NCI-H82 (cell line): ENCODE measurements around the gene RASA4B.
"Not testable (repeated sequence)": the region's sequence is repeated elsewhere in the genome, so short reads cannot be mapped to it uniquely, and the experiment has no call there.

Experiments used
- DNase-seq: peaks from one replicate; lab custom pipeline; 2025; lab: John Stamatoyannopoulos, UW

Gene RASA4B

DNA sequence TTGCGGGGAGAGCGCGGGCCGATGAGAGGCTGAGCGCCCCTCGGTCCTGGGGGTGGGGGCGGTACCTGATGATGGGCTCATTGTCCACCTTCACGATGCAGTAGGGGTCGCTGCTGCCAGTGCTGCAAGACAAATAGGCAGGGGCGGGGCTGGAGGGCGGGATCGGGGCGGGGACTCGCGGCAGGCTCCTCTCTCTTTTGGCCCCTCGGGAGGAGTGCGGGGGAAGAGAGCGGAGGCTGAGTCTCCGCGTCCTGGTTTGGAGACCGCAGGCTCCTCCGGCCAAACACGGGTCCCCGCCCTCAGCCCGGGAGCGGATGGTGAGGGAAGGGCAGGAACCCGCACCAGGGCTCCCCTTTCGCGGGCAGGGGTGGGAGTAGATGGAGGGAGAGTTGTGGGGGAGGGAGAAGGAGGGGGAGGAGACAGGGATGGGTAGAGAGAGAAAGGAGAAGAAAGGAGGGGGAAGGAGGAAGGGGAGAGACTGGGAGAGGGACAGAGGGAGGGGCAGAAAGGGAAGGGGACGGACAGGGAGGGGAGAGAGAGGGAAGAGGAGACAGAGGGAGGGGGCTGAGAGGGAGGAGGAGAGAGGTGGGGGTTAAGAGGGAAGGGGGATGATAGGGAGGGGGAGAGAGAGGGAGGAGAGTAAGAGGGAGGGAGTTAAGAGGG lies 5.6 kb downstream of the RASA4B start:
- not testable (repeated sequence) for DNase-seq

DNA sequence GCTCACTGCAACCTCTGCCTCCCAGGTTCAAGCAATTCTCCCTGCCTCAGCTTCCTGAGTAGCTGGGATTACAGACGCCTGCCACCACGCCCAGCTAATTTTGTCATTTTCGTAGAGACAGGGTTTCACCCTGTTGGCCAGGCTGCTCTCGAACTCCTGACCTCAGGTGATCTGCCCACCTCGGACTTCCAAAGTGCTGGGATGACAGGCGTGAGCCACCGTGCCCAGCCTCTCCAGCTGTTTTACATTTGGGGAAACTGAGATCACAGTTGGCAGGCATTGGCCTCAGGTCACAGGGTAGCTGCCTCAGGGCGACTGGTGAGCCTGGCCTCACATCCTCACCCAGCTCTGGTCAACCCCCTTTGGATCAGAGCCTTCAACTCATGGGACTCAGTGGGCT lies 7.0 kb downstream of the RASA4B start:
- not testable (repeated sequence) for DNase-seq

DNA sequence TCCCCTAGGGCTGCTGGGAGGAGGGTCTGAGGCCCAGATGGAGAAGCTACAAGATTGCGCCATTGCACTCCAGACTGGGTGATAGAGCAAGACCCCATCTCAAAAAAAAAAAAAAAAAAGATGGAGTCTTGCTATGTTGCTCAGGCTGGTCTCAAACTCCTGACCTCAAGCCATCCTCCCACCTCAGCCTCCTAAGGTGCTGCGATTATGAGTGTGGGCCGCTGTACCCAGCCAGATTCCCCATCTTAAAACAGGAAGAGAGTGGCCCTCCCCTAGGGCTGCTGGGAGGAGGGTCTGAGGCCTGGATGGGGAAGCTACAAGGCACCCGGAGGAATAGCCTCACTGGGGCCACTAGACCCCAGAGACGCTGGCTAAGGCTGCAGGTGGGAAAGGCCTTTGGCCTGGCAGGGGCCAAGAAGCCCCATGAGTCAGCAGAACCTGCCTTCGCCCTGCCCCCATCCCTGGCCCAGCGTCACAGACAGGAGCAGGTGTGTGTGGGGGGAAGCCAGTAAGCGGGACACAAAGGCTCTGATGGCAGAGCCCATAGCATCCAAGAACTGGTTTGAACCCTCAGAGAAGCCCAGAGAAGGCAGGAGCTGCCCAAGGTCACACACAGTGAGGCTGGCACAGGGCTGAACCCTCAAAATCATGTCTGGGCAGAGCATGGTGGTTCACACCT lies 10.0 kb downstream of the RASA4B start:
- DNase-seq: not testable (repeated sequence)

DNA sequence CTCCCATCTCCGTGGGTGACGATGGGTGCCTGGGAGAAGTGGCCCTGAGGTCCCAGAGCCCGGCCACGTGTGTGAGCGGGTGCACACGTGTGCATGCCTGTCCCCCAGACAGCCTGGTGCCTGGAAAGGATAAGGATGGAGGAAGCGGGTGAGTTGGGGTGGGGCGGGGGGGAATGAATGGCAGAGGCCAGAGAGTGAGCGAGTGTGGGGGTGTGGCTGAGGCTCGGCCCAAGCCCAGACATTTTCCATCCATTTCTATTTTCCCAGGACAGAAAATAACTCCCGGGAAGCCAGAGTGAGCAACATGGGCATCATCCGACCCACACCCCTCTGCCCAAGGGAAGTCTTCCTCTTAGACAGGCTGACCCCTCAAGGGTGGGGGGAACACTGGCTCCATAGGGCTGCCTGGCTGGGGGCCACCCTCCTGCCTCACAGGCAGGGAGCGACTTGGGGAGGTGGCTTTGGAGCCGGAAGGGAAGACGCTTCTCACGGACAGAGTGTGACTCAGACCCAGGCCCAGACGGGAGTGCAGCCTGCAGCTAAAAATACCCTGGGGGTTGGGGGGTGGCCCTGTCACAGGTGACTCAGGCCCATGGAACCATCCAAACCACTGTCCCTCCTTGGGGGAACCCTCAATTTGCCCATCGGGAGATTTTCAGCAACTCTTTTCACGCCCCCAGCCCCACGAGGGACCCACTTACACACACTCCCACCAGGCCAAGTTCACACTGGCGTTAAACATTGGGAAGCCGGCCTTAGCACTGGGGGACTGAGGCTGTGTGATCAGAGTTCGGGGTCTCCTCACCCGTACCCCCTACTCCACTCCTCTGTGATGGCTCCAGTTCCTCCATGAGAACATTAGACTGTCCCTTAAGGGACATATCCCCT lies 12.0 kb downstream of the RASA4B start:
- not testable (repeated sequence) for DNase-seq

DNA sequence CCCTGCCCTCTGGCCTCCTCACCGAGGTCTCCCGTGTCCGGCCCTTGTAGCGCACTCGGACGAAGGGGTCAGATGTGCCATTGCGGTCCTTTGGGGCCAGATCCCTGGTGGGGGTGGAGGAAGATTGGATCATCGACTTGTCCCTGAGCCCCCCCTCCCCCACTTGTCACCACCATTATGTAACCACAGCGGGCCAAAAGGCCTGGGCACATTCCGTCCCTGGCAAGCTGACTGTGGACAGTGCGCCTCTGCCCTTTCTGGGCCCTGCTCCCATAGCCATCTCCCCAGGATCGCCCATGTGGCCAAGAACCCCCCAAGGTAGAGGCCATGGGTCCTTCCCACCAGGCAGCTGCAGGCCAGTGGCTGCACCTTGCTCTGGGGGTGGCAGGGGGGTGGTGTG lies 14.4 kb downstream of the RASA4B start:
- not testable (repeated sequence) for DNase-seq

DNA sequence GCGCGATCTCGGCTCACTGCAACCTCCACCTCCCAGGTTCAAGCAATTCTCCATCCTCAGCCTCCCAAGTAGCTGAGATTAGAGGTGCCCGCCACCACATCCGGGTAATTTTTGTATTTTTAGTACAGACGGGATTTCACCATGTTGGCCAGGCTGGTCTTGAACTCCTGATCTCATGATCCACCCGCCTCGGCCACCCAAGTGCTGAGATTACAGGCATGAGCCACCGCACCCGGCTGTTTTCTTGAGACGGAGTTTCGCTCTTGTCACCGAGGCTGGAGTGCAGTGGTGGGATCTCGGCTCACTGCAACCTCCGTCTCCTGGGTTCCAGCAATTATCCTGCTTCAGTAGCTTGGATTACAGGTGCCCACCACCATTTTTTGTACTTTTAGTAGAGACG lies 19.3 kb downstream of the RASA4B start:
- DNase-seq: not testable (repeated sequence)

DNA sequence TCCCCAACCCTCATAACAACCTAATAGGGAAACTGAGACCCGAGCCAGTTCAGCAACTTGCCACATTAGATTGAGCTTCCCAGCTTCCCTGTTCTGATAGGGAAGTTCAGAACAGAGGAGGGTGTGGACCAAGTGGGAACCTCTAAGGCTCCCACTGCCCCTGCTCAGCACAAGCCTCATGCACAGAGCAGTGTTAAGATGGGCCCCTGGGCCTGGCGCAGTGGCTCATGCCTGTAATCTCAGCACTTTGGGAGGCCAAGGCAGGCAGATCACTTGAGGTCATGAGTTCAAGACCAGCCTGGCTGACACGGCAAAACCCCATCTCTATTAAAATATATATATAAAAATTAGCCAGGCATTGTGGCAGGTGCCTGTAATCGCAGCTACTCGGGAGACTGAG lies 20.3 kb downstream of the RASA4B start:
- not testable (repeated sequence) for DNase-seq

DNA sequence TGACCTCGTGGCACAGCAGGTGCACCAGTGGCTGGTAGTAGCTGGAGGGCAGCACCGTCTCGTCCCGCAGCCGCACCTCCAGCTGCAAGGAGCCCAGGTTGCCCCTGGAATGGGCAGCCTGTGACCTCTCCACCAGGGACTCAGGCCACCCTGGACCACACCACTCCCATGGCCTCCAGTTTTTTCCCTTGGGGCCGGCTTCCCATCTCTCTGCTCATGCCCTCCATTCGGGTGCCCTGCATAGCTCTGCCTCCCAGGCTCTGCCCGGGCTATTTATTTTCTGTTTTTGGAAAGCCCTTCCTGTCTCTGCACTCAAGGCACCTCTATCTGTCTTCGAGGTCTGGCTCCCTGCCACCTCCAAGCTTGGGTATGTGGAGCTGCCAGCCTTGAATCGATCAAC lies 20.7 kb downstream of the RASA4B start:
- not testable (repeated sequence) for DNase-seq

DNA sequence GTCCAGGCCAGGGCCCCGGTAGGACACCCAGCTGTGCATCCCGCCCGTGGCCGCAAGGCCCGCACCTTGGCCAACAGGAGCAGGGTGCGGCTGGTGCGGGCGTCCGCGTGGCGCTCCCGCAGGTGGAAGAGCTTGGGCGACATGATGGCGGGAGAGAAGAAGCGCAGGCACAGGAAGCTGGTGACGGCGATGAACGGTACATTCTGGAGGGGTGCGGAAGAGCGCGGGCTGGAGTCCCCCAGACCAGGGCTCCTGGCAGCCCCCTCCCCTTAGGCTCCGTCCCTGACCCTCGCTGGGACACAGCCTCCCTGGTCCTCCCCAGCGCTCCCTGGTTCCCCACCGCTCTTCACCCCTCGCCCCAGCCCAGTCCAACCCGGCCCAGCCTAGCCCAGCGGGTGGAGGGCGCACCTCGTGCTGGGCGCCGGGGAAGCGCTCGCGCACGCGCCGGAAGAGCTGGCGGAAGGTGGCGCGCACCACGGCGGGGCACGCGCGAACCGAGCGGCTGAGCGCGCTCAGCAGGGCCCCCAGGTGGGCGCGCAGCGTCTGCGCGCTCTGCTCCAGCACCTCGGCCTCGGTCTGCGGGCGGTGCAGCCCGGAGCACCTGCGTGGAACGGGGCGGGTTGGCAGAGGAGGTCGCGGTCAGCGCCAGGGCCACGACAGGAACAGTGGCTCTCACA lies 23.0 kb downstream of the RASA4B start:
- not testable (repeated sequence) for DNase-seq

DNA sequence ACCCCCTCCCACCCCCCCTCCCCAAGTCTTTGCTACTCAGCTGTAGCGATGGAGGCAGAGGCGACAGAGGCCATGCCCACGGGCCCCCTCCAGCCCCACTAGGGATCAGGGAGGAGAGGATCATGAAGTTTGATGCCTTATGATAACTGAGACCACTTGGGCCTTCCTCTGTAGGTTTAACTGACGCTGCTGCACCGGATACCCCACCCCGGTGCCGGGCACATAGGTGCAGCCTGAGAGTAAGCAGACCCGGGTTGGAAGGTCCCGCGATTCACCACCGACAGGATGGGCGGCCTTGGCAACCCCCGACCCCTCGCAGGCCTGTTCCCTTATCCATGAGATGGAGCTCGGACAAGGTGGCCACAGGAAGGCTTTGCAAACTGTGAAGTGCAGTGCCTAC lies 23.6 kb downstream of the RASA4B start:
- not testable (repeated sequence) for DNase-seq

DNA sequence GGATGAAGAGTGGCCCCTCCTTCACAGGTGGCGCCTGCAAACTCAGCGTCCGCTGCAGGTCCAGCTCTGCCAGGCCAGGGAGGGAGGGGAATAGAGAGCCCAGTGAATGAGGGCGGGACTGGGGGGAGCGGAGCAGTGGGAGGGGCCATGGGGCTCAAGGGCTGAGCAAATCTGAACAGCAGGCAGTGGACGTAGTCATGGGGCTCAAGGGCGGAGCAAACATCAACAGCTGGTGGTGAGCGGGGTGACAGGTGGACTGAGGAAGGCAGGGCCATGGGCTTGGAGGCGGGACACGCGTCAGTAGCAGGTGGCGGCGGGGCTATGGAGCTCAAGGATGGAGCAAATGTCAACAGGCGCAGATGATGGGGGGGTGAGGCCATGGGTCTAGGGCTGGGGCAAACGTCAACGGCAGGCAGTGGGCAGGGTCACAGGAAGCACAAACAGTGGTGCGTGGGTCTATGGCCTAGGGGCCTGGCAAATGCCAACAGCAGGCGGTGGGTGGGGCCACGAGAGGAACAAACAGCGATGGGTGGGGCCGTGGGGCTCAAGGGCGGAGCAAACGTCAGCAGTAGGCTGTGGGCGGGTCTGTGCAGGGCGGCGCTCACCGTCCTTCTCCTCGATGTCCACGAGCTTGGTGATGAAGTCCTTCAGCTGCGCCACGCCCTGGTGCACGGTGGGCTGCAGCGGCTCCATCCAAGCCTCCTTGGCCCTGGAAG lies 24.2 kb downstream of the RASA4B start:
- not testable (repeated sequence) for DNase-seq

DNA sequence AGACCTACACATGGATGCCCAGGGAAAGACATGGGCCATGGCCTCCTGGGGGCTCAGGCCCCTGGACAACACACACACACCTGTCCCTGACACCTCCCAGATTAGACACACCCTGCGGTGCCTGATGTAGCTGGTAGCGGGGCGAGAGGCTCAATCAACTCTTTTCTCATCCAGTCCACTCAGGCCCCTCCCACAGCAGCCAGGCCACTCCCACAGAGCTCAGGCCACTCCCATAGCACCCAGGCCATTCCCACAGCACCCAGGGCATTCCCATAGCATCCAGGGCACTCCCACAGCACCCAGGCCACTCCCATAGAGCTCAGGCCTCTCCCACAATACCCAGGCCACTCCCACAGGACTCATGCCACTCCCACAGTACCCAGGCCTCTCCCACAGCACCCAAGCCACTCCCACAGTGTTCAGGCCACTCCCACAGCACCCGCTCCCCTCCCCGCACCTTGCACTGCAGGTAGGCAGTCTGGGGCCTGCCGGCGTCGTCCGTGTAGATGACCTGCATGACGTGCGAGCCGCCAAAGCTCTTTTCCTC lies 27.0 kb downstream of the RASA4B start:
- not testable (repeated sequence) for DNase-seq

DNA sequence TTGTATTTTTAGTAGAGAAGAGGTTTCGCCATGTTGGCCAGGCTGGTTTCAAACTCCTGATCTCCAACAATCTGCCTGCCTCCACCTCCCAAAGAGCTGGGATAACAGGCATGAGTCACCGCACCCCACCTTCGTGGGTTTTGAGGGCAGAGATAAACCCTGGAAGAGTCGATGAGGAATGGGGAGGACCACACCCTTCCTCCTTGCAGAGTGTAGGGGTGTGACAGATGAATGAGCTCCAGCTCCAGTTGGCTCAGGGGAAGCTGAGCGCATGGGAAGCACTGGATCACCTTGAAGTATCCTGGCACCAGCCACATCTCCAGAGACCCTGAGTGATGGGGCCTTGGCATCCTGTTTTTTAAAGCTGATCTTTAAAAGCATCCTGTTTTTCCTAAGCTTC lies 33.3 kb downstream of the RASA4B start:
- DNase-seq: not testable (repeated sequence)

DNA sequence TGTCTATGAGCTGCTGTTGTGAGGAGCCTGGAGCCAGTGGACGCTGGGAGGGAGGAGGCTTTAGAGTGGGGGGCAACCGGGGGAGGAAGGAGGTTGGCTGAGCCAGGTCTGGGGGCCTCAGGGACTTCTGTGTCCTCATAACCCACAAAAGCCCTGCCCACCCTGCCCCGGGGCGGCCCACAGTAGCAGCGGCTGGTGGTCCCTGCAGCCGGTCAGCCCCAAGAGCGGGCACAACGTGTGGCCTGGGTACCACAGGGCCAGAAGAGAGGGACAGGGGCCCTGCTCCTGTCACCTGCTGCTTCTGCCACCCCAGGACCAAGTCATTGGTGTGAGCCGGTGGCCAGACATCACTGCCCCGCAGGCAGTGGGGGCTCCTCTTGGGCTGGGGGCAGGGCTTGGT lies 35.6 kb downstream of the RASA4B start:
- DNase-seq: not testable (repeated sequence)

DNA sequence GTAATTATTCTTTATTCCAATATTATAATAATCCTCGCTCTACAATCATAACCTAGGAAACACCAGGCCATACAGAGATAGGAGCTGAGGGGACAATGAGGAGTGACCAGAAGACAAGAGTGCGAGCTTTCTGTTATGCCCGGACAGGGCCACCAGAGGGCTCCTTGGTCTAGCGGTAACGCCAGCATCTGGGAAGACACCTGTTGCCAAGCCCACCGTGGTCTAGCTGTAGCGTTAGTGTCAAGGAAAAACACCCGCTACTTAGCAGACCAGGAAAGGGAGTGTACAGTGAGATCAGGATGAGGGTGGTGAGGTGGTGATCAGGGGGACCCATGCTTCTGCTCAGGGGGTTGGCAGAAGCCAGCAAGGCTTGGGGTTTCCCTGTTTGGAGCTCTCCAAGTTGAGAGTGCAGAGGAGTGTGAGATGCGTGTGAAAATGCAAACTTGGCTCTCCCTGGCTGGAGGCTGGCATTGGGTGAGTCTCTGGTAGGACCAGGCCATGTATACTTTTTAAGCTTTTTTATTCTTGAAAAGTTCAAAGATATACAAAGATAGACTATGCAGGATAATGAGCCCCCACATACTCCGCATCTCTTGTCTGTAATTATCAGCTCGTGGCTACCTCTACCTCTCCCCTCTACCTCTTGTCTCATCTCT lies 37.5 kb downstream of the RASA4B start:
- DNase-seq: not testable (repeated sequence)

DNA sequence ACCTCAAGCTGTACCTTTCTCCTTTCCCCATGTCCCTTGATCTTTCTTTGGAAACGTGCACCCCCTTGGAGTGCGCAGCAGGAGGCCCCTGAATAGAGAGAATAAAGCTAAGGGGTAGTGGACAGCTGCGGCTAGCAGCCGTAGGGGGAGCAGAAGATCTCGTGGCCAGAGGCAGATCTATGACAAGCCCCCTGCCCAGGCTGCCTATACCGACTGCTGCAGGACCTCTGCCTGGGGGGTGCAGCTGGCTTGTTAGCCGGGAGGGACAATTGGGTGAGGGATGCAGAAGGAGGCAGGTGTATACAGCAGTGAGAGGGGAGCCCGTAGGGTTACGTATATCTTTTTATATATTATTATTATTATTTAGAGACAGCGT lies 38.4 kb downstream of the RASA4B start:
- not testable (repeated sequence) for DNase-seq

DNA sequence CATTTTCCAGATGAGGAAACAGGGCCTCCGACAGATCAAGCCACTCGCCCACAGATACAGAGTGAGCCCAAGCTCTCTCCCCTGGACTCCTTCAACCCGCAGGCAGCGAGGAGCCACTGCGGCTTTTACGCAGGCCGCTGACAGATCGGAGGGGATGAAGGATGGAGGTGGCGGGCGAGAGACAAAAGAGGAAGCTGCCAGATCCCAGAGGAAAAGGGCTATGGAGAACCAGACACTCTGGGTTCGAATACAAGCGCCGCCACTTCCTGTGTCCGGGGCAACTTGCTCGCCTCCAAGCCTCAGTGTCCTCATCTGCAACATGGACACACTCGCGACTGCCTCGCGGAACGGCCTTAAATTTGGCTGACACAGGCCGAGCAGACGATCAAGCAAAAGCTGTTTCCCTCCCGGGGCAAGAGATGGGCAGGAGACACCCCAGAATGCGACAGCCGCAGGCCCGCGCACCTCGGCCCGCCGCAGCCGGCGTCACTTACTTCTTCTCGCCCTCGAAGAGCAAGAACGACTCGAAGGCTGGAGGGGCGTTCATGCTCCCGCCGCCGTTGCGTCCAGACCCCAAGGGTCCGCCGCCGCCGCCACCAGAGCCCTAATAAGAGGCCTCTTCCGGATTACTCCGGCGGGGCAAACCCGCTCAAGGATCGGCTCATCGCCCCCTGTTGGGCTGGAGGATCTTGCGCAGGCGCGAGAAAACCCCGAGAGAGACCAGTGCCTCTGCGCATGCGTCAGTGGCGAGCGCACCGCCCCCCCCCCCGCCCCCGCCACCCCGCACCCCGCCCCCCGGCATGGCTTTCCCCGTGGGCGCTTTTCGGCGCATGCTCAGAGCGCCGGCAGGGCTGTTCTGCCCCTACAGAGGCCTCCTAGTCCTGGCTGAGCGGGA lies 39.0 kb downstream of the RASA4B start, which contains the start of gene POLR2J:
Gene POLR2J, minus strand, starts transcription at position 609 of the 895 bp plus-strand sequence. Its CDS starts 62 bp downstream, at position 547.
- DNase-seq: not testable (repeated sequence)

DNA sequence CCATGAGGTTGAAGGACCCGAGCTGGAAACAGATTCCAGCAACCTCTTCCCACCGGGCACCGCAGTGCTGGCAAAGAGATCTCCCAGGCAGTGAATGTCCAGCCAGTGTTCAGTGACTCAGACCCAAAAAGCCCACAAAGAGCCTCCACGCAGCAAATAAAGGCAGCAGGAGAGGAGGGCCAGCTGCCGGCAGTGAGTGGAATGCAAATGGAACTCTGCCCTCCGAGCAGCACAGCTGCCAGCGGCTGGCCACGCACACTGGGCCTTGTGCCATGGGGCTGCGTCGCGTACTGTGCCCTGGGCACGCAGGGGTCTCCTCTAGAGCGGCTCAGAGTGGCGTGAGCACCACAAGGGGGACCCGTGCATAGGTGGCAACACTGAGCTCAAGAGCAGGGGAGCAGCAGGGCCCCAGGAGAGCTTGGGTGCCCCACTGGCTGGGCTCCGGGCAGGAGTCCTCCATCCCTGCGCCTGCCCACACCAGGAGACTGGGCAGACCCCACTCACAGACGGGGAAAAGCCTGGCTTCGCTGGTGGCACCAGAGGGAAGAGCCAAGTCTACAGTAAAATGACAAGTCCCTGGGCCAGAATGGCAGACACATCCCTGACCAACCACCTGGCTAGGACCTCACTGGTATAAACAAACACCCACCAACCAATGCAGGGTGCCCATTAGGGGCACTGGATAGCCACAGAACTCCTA lies 42.7 kb downstream of the RASA4B start:
- not testable (repeated sequence) for DNase-seq

DNA sequence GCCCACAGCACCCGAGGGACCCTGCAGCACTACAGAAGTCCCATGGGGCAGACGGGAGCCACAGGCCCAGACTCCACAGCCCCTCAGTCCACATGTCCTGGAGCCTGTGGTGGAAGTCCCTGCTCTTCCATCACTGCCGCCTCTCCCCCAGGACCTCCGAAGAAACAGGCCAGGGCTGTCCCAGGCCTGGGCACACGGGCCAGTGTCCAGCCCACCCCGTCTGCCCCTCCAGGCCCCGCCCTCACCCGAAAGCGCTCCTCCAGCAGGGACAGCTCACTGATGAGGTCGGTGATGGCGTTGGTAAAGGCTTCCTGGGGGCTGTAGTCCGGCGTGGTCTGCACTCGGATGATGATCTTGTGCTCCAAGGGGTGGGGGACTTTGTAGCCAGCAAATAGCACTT lies 43.5 kb downstream of the RASA4B start:
- DNase-seq: not testable (repeated sequence)
